CD4-positive, alpha-beta T cell treated with Interferon gamma for 1 hour (primary cell): Measurements from ENCODE around the gene ARL8A.
"Not testable (repeated sequence)": the region's sequence is repeated elsewhere in the genome, so short reads cannot be mapped to it uniquely, and the experiment has no call there.

ENCODE experiments used
- DNase-seq: peaks from one replicate; pipeline ENCODE4 v3.0.0-alpha.2; 2020

ARL8A gene

DNA sequence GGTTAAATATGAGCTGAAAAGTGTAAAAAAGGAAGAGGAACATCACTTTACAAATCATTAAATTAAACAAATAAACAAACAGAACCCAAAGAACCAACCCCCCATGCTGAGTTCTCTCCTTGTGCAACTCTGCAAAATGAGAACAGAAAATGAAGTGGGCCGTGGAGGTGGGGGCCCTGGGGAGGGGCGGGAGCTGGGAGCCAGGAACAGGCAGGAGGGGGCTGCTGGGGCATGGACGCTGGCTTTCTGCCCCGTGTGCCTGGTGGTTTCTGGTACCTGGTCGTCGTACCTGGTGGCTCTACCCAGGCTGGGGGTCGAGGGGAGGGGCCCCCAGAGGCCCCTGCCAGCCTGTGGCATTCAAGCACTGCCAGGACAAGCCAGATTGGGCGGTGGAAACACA, 11.0 kb downstream of the ARL8A start:
- no peak for DNase-seq

DNA sequence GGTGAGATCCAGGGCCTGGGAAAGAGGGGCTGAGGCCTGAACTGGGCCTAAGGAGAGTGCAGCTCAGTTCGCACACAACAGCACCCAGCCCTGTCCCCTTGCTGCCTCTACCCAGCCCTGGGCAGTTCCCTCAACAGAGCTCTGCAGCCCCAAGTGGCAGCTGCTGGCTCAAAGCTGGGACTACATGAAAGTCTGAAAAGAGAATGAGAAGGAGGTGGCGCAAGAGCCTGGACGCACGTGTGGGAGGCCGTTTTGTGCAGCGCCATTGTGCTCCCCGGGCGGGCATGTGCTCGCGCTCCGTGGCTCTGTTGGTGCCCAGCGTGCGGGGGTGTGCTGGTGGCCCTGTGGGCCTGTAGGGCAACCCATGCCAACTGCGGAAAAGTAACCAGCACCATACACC, 11.5 kb downstream of the ARL8A start:
- no peak for DNase-seq

GRCh38 chr1:202131956-202132821, 12.3 kb downstream of the ARL8A start:
- no peak for DNase-seq

- DNase-seq, result no peak
These were observed 13.6 kb downstream of the ARL8A start for GRCh38 chr1:202130816-202131522.

DNA sequence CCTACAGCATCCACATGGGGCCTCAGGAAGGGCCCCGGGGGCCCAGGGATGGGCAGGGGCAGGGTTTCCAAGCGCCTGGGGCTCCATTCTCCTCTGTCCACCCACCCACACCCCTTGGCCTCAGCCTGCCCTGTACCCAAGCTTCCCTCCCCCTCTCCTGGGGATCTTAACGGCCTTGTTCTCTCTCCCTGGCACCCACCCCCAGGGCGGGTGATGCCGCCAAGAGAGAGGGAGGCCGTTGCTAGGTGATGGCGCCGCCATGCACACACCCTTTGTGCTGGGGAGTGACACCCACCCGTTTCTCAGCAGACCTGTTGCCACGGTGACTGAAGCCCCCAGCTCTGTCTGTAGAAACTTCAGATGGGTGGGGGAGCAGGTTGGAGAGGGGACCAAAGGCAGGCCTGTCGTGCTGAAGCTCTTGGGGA, 14.2 kb downstream of the ARL8A start:
- DNase-seq, result no peak

DNA sequence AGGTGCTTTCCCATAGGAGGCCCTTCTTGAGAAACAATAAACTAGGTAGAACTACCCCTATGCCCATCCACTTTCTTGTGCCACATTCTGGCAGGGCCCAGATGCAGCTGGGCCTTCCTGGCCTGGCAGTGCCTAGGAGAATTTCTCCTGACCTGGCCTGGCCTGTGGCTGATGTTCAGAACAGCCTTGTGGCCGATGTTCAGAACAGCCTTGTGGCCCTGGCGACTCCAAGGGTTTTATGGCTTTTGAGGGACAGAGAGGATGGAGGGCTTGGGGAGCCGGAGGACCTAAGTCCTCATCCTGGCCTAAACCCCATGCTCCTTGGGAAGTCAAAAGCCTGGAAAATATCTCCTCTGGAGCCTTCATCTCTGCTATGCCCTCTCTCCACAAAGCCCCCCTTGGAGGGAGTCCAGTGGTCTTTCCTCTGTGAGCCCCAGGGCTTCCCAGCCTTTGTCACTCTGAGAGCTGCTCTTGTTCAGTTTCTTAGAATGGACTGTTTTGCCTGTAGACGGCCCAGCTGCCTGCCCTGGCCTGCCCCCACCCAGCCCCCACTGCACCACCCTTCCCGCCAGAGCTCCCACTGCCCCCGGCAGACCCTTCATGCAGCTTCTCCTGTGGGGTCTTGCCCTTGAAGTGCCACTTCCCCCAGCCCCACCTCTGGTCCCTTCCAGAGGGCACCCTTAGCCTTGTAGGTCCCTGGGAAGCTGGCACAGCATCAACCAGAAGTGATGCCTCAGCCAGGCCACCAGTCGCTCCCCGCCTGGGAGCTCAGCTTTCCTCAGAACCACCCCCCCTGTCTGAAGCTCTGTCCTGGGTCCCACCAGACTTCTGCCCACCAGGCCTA, 14.9 kb downstream of the ARL8A start:
- no peak for DNase-seq

DNA sequence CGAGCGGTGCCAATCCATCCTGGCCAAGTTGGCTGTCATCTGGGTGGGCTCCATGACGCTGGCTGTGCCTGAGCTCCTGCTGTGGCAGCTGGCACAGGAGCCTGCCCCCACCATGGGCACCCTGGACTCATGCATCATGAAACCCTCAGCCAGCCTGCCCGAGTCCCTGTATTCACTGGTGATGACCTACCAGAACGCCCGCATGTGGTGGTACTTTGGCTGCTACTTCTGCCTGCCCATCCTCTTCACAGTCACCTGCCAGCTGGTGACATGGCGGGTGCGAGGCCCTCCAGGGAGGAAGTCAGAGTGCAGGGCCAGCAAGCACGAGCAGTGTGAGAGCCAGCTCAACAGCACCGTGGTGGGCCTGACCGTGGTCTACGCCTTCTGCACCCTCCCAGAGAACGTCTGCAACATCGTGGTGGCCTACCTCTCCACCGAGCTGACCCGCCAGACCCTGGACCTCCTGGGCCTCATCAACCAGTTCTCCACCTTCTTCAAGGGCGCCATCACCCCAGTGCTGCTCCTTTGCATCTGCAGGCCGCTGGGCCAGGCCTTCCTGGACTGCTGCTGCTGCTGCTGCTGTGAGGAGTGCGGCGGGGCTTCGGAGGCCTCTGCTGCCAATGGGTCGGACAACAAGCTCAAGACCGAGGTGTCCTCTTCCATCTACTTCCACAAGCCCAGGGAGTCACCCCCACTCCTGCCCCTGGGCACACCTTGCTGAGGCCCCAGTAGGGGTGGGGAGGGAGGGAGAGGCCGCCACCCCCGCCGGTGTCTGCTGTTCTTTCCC, 16.5 kb downstream of the ARL8A start:
- no peak for DNase-seq

DNA sequence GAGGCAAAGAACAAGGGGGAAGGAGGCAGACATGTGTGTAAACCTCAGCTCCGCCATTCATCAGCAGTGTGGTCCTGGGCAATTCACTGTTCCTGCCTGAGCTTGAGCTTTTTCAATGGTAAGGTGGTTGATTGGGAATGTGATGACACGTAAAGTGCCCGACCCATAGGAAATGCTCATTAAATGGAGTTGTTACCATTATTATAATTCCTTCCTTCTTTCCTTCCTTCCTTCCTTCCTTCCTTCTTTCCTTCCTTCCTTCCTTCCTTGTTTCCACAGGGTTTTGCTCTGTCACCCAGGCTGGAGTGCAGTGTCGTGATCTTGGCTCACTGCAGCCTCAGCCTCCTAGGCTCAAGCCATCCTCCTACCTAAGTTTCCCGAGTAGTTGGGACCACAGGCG, 17.5 kb downstream of the ARL8A start:
- DNase-seq, result no peak

GRCh38 chr1:202126426-202126825, 18.1 kb downstream of the ARL8A start:
- no peak for DNase-seq

- DNase-seq, result no peak
These were observed 18.9 kb downstream of the ARL8A start for GRCh38 chr1:202125611-202126010.

DNA sequence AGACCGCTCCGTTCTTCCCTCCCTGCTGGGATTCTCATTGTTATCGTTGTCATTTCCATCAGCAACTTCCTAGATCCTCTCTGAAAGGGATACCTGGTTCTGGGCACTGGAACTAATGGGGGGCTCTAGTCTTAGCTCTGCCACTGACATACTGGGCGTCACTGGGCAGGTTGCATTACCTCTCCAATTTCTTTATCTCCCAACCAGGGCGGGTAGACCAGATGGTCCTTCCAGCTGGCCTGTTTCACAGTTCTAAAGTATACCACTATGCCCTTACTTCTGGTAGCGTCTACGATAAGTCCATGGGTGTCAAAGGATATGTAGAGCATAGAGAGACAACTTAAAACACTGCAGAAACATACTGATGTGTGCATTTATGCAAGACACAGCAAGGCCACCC, 20.4 kb downstream of the ARL8A start:
- DNase-seq, result no peak

GRCh38 chr1:202123336-202123813, 21.2 kb downstream of the ARL8A start:
- DNase-seq, result no peak

DNA sequence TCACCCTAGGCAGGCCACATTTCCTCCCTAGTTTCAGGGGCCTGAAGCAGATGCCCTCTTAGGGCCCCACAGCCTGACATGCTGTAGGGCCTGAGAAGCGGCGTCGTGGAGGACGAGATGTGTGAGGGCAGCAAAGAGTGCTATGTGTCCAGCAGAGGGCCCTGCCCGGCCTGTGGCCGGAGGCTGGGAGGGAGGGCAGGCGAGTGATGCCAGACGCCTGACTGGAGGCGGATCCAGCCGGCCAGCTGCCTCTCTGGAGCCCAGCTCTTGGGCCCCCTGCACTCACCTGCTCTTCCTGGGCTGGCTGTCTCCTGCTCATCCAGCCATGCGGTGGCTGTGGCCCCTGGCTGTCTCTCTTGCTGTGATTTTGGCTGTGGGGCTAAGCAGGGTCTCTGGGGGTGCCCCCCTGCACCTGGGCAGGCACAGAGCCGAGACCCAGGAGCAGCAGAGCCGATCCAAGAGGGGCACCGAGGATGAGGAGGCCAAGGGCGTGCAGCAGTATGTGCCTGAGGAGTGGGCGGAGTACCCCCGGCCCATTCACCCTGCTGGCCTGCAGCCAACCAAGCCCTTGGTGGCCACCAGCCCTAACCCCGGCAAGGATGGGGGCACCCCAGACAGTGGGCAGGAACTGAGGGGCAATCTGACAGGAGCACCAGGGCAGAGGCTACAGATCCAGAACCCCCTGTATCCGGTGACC, 21.8 kb downstream of the ARL8A start, which contains the start of gene GPR37L1:
GPR37L1 (plus strand) TSS at position 279 of the 697 bp plus-strand sequence; CDS start at position 326, 47 bp downstream.
- DNase-seq, result no peak

DNA sequence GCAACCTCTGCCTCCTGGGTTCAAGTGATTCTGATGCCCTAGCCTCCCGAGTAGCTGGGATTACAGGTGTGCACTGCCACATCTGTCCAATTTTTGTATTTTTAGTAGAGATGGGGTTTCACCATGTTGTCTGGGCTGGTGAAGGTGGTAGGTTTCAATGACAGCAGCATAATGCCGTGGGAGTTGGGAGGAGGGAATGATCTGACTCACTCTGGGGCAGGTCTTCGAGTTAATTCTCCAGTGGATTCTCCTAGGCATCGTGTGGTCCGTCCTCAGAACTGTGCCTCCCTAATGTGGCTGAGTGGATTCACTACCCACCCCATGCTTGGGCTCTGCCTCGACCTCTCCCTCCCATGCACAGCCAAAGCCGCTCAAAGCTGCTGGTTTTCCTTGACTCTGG, 23.5 kb downstream of the ARL8A start:
- DNase-seq, result no peak

- DNase-seq, result no peak
These were observed 26.6 kb downstream of the ARL8A start for GRCh38 chr1:202117898-202118371.

DNA sequence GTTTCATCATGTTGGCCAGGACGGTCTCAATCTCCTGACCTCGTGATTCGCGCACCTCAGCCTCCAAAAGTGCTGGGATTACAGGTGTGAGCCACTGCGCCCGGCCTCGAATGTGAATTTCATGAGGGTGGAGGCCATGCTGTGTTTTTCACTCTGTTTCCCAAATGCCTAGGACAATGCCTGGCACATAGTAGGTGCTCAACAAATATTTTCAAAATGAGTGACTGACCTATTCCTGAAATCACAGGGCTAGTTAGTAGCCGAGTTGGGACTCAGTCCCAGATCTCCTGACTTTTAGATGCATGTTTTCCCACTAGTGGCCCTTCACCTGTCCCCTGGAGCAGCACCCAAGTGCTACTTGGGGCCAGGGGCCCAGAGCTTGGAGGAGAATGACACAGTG, 28.2 kb downstream of the ARL8A start:
- no peak for DNase-seq

GRCh38 chr1:202113690-202114300, 30.7 kb downstream of the ARL8A start:
- no peak for DNase-seq

DNA sequence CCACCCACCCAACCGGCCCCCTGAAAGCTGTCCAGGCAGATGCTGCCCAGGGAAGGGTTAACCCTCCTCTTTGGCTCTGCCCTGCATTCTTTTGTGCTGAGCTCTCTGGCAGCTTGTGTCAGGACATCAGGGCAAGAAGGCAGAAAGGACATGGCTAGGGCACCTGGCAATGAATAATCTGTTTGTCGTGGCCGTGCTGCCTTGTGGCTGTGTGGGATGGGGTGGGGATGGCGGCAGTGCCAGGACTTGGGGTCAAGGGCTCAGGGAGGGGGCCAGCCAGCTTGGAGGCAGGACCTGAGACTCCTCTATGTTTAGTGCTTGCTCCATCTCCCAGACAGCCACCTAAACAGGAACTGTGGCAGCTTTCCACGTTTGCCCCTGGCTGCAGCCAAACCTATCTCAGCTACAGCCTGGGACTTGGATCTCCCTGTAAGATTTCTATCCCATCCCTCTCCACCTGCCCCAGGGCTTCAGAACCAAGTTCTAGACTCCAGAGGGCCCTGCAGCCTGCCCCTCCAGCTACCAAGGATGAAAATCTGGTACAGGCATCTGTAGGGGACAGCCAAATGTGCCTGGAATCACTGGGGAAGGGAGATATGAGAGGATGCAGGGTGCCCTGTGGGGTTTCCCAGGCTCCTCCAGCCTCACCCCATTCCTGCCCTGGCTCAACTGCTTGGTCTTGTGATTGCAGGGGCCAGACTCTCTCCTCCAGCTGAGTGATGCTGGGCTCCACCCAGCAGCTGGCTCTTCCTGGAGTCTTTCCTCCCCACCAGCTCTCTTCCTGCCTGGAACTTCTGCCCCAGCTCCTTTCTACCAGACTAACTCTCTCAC, 31.5 kb downstream of the ARL8A start:
- no peak for DNase-seq

DNA sequence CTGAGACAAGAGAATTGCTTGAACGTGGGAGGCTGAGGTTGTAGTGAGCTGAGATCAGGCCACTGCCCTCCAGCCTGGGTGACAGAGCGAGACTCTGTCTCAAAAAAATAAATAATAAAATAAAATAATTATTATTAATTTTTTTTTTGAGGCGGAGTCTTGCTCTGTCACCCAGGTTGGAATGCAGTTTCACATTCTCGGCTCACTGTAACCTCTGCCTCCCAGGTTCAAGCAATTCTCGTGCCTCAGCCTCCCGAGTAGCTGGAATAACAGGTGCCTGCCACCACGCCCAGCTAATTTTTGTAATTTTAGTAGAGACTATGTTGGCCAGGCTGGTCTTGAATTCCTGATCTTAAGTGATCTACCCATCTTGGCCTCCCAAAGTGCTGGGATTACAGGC, 32.9 kb downstream of the ARL8A start:
- DNase-seq, result not testable (repeated sequence)

- DNase-seq, result no peak
These were observed 33.6 kb downstream of the ARL8A start for GRCh38 chr1:202110977-202111376.
